Measurements from ENCODE around the gene LRRC49.

The LRRC49 gene

DNA sequence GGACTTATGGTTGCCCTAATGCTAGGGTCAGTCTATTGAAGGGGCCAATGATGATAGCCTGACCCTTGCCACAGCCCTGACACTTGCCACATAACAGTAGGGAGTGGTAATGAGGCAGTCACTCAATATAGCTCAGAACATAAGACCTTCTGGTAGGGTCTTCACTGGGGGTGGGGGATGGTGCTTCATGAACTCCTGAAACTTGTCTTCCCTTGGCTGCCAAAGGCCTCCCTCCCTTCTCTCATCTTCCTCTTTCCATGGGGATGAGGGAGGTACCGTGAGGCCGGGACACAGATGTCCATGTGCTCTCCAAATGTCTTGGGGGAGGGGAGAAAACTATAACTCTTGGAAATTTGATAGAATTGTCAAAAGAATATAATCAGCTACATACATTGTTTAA lies 201.5 kb downstream of the LRRC49 start:
- Histone ChIP-seq H2AFZ (ENCODE audit: low read depth, low read length) (no peak overlapping the region), H3K9ac (ENCODE audit: low read depth, low read length) (no peak overlapping the region), H3K4me1 (ENCODE audit: insufficient read depth, low read length) (no peaks in the 10 kb centered on the region), H3K36me3 (ENCODE audit: insufficient read depth, low read length) (no peaks in the 10 kb centered on the region), H3K4me3 (ENCODE audit: low read depth in 1 of 2, low read length in 2 of 2) (no peak overlapping the region), H4K20me1 (ENCODE audit: insufficient read depth, low read length) (no peaks in the 10 kb centered on the region), H3K9me3 (ENCODE audit: insufficient read depth, low read length, severe bottlenecking) (no peaks in the 10 kb centered on the region), H3K27me3 (ENCODE audit: insufficient read depth, low read length, poor library complexity) (no peaks in the 10 kb centered on the region), H3K27ac (ENCODE audit: low read length) (no peak overlapping the region), H3K79me2 (ENCODE audit: insufficient read depth, low read length) (no peaks in the 10 kb centered on the region), H3K4me2 (ENCODE audit: insufficient read depth, low read length) (no peak overlapping the region)
- TF ChIP-seq EZH2 (IDR thresholded peaks at IDR 0.05; ENCODE audit: borderline replicate concordance, low read depth, low read length, severe bottlenecking) (no peak), CTCF (IDR thresholded peaks at IDR 0.05; ENCODE audit: borderline replicate concordance, extremely low read depth, low read length, poor library complexity, severe bottlenecking) (no peak)
- no peak for ATAC-seq (ENCODE audit: insufficient read depth, low read depth)
- no peak for DNase-seq

GRCh38 chr15:71096676-71097075 lies 204.1 kb downstream of the LRRC49 start:
- Histone ChIP-seq H3K79me2 (ENCODE audit: insufficient read depth, low read length) (no peaks in the 10 kb centered on the region), H3K4me2 (ENCODE audit: insufficient read depth, low read length) (no peak overlapping the region), H4K20me1 (ENCODE audit: insufficient read depth, low read length) (no peaks in the 10 kb centered on the region), H3K27ac (ENCODE audit: low read length) (no peak overlapping the region), H3K9ac (ENCODE audit: low read depth, low read length) (no peak overlapping the region), H3K27me3 (ENCODE audit: insufficient read depth, low read length, poor library complexity) (no peaks in the 10 kb centered on the region), H2AFZ (ENCODE audit: low read depth, low read length) (no peak overlapping the region), H3K4me1 (ENCODE audit: insufficient read depth, low read length) (no peaks in the 10 kb centered on the region), H3K9me3 (ENCODE audit: insufficient read depth, low read length, severe bottlenecking) (no peaks in the 10 kb centered on the region), H3K4me3 (ENCODE audit: low read depth in 1 of 2, low read length in 2 of 2) (no peak overlapping the region), H3K36me3 (ENCODE audit: insufficient read depth, low read length) (no peaks in the 10 kb centered on the region)
- ATAC-seq (ENCODE audit: insufficient read depth, low read depth): no peak
- DNase-seq: no peak
- TF ChIP-seq EZH2 (IDR thresholded peaks at IDR 0.05; ENCODE audit: borderline replicate concordance, low read depth, low read length, severe bottlenecking) (no peak), CTCF (IDR thresholded peaks at IDR 0.05; ENCODE audit: borderline replicate concordance, extremely low read depth, low read length, poor library complexity, severe bottlenecking) (no peak)

DNA sequence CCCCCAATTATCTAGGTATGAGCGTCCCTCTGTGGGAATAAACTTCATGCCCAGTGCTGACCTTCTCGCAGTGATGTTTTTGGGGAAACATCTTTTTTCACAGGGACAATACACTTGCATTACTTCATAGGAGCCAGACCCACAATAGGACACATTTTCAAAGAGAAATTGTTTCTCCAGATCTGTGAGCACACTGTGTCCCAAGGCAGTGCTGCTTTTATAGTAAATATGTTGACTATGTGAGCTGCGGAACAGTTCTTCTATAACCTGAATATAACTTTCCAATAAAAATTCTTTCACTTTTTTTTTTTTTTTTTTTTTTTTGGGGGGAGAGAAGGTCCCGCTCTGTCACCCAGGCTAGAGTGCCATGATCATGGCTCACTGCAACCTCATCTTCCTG lies 205.3 kb downstream of the LRRC49 start:
- Histone ChIP-seq H3K79me2 (ENCODE audit: insufficient read depth, low read length) (no peaks in the 10 kb centered on the region), H3K9me3 (ENCODE audit: insufficient read depth, low read length, severe bottlenecking) (no peaks in the 10 kb centered on the region), H3K27ac (ENCODE audit: low read length) (no peak overlapping the region), H2AFZ (ENCODE audit: low read depth, low read length) (no peak overlapping the region), H3K4me1 (ENCODE audit: insufficient read depth, low read length) (no peaks in the 10 kb centered on the region), H4K20me1 (ENCODE audit: insufficient read depth, low read length) (no peaks in the 10 kb centered on the region), H3K27me3 (ENCODE audit: insufficient read depth, low read length, poor library complexity) (no peaks in the 10 kb centered on the region), H3K4me3 (ENCODE audit: low read depth in 1 of 2, low read length in 2 of 2) (no peak overlapping the region), H3K36me3 (ENCODE audit: insufficient read depth, low read length) (no peaks in the 10 kb centered on the region), H3K9ac (ENCODE audit: low read depth, low read length) (no peak overlapping the region), H3K4me2 (ENCODE audit: insufficient read depth, low read length) (no peak overlapping the region)
- no peak for TF ChIP-seq EZH2 (IDR thresholded peaks at IDR 0.05; ENCODE audit: borderline replicate concordance, low read depth, low read length, severe bottlenecking)
- no peak for TF ChIP-seq CTCF (IDR thresholded peaks at IDR 0.05; ENCODE audit: borderline replicate concordance, extremely low read depth, low read length, poor library complexity, severe bottlenecking)
- no peak for DNase-seq
- ATAC-seq (ENCODE audit: insufficient read depth, low read depth): no peak

DNA sequence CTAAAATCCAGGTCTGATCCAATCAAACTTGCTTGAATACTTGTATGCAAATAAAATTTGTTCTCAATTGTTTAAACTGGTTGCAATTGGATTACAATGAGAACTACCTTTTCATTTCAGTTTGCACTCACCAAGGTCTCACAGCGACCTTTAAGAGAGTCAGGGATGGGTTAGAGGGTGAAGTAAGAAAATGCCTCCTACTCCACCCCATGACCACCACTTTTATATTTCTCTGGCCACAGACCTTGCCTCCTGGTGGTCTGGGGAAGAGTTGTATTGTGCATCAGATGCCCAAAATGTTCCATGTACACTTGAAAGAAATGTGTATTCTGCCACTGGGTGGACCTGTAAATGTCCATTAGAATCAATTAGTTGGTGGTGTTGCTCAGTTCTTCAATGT lies 206.3 kb downstream of the LRRC49 start:
- Histone ChIP-seq H2AFZ (ENCODE audit: low read depth, low read length) (no peak overlapping the region), H3K27ac (ENCODE audit: low read length) (no peak overlapping the region)
- ATAC-seq (ENCODE audit: insufficient read depth, low read depth): no peak

More for the DNA sequence above, 206.3 kb downstream of the LRRC49 start:
- no peak overlapping the region for H3K4me3 ChIP-seq (ENCODE audit: low read depth in 1 of 2, low read length in 2 of 2)
- no peaks in the 10 kb centered on the region for H3K4me1 ChIP-seq (ENCODE audit: insufficient read depth, low read length)
- H4K20me1 ChIP-seq (ENCODE audit: insufficient read depth, low read length): no peaks in the 10 kb centered on the region
- no peak for DNase-seq
- H3K4me2 ChIP-seq (ENCODE audit: insufficient read depth, low read length): no peak overlapping the region
- no peaks in the 10 kb centered on the region for H3K79me2 ChIP-seq (ENCODE audit: insufficient read depth, low read length)
- no peak for TF ChIP-seq CTCF (IDR thresholded peaks at IDR 0.05; ENCODE audit: borderline replicate concordance, extremely low read depth, low read length, poor library complexity, severe bottlenecking)
- H3K36me3 ChIP-seq (ENCODE audit: insufficient read depth, low read length): no peaks in the 10 kb centered on the region
- H3K27me3 ChIP-seq (ENCODE audit: insufficient read depth, low read length, poor library complexity): no peaks in the 10 kb centered on the region
- no peak overlapping the region for H3K9ac ChIP-seq (ENCODE audit: low read depth, low read length)
- H3K9me3 ChIP-seq (ENCODE audit: insufficient read depth, low read length, severe bottlenecking): no peaks in the 10 kb centered on the region

All from DND-41 (cell line).